ENCODE results near the gene OR2A12. TPM values are rescaled to one million over a fixed set of nuclear protein-coding genes. Genes with fewer than 3 reads are reported as not detected.

OR2A12 gene
- polyA plus RNA-seq, 1 donor from 2014 or later = not detected

GRCh38 chr7:144142187-144142586, 56.1 kb downstream of the OR2A12 start:
- Histone ChIP-seq H3F3A (ENCODE audit: insufficient read depth, low read length, poor library complexity, severe bottlenecking) (no peaks in the 10 kb centered on the region), H3K27ac (ENCODE audit: low read length) (no peak overlapping the region), H3K9me3 (ENCODE audit: low read length) (no peaks in the 10 kb centered on the region), H3K4me2 (ENCODE audit: low read length) (no peak overlapping the region), H3K79me2 (replicated peaks; ENCODE audit: insufficient read depth, low read length) (no peaks in the 10 kb centered on the region), H3K9ac (ENCODE audit: low read length) (no peak overlapping the region), H3K9me2 (ENCODE audit: insufficient read depth, low read length) (no peaks in the 10 kb centered on the region), H3K36me3 (ENCODE audit: insufficient read depth, low read length) (no peaks in the 10 kb centered on the region), H3K4me3 (ENCODE audit: low read length) (no peak overlapping the region), H2AFZ (ENCODE audit: low read depth, low read length) (no peak overlapping the region), H3K27me3 (ENCODE audit: insufficient read depth, low read depth, low read length) (no peaks in the 10 kb centered on the region), H4K20me1 (ENCODE audit: insufficient read depth) (no peaks in the 10 kb centered on the region)
- TF ChIP-seq SMC3 (conservative IDR thresholded peaks at IDR 0.05; ENCODE audit: poor library complexity) = no peak
- TF ChIP-seq RAD21 (conservative IDR thresholded peaks at IDR 0.05) = no peak
- TF ChIP-seq TAF1 (IDR thresholded peaks at IDR 0.05; ENCODE audit: low read depth) = no peak

DNA sequence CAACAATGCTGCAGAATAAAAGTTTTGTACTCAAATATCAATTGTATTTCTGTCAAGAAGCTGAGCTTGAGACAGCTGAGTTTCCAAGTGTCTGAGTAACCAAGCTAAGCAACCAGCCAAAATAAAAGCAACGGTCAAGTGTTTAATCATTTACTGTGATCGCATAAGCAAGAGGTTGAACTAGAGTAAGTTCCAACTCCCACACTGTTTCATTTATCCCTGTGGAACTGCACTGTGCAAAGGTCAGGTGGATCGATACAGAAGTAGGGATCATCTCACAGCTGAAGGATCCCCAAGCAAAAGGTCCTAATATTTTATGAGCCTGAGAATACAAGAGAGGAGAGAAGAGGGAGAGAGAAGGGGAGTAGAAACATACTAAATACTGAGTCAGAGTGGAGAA, 58.3 kb downstream of the OR2A12 start:
- Histone ChIP-seq H3K79me2 (replicated peaks; ENCODE audit: insufficient read depth, low read length) (no peaks in the 10 kb centered on the region), H3K4me2 (ENCODE audit: low read length) (no peak overlapping the region), H3K9me2 (ENCODE audit: insufficient read depth, low read length) (no peaks in the 10 kb centered on the region), H3K36me3 (ENCODE audit: insufficient read depth, low read length) (no peaks in the 10 kb centered on the region), H3K27ac (ENCODE audit: low read length) (no peak overlapping the region), H3K9me3 (ENCODE audit: low read length) (no peaks in the 10 kb centered on the region), H3K27me3 (ENCODE audit: insufficient read depth, low read depth, low read length) (no peaks in the 10 kb centered on the region), H3F3A (ENCODE audit: insufficient read depth, low read length, poor library complexity, severe bottlenecking) (no peaks in the 10 kb centered on the region), H3K4me3 (ENCODE audit: low read length) (no peak overlapping the region), H4K20me1 (ENCODE audit: insufficient read depth) (no peaks in the 10 kb centered on the region), H2AFZ (ENCODE audit: low read depth, low read length) (no peak overlapping the region), H3K9ac (ENCODE audit: low read length) (no peak overlapping the region)
- TF ChIP-seq RAD21 (conservative IDR thresholded peaks at IDR 0.05) (no peak), POLR2AphosphoS5 (IDR thresholded peaks at IDR 0.05) (no peak), REST (IDR thresholded peaks at IDR 0.05; ENCODE audit: borderline replicate concordance) (no peak), MXI1 (conservative IDR thresholded peaks at IDR 0.05; ENCODE audit: poor library complexity, severe bottlenecking) (no peak), SMC3 (conservative IDR thresholded peaks at IDR 0.05; ENCODE audit: poor library complexity) (no peak), CTCF (IDR thresholded peaks at IDR 0.05; ENCODE audit: poor library complexity, severe bottlenecking) (no peak), TAF1 (IDR thresholded peaks at IDR 0.05; ENCODE audit: low read depth) (no peak), EP300 (conservative IDR thresholded peaks at IDR 0.05; ENCODE audit: poor library complexity, severe bottlenecking) (no peak), EZH2 (IDR thresholded peaks at IDR 0.05; ENCODE audit: borderline replicate concordance, insufficient read depth, low read length, poor library complexity, severe bottlenecking) (no peak)
